Astrocyte of the spinal cord (primary cell): Measurements from ENCODE around the gene ACOT11.

ENCODE experiments used
- DNase-seq: peaks from one replicate; pipeline ENCODE4 v3.0.0; 2011; ENCODE audit warnings: low read depth, low spot score
- H3K4me3 ChIP-seq: 2 replicates; pipeline ENCODE4 v1.5.1; 2011; ENCODE audit warnings: low read depth, mild to moderate bottlenecking, low read length, moderate library complexity
- CTCF ChIP-seq: IDR thresholded peaks from 2 replicates; pipeline ENCODE4 v1.5.1; 2012; ENCODE audit warnings: low read depth, mild to moderate bottlenecking, low read length, inconsistent platforms
- in situ Hi-C: cut with HindIII; loops from 2 replicates; pipeline ENCODE4 v1.10.0; 2017; ENCODE audit warnings: low sequenced_read_pairs

Gene ACOT11

DNA sequence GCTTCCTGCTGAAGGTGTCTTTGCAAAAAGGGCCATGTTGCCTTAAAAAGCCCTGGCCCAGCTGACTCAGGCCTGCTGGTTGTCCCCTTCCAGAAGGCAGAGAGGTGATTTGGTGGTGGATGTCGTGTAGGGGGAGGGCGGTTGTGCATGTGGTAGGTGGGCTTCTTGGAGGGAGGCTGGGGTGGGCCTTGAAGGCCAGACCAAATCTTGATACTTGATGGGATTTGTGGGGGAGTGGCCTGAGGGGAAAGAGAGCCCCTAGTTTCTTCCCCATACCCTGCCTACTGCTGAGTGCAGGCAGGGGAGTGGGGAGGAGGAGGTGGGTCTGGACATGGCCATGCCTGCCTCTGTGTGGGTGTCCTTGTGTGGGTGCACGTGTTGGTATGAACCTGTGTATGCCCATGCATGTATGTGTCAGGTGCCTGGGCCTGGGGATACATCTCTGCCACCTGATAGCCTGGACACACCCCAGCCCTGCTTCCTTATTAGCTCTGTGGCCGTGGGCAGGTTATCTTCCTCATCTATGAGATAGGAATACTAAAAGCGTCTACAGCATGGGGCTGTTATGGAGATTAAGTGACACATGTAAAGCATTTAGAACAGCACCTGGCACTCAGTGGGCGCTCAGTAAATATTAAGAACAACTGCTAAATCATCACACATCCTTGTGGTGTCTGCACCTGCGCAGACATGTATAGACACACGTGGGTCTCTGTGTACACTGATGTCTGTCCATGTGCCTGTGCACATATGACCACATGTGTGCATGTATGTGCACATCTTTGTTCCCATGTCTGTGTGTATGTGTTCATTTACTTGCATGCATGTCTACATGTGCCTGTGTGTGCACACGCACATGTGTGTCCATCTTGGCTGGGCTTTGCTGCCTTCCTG, 58.3 kb downstream of the ACOT11 start:
- H3K4me3 ChIP-seq: no peak overlapping the region
- no peak for DNase-seq
- no peak for TF ChIP-seq CTCF
- in situ Hi-C loops: no loop called here

DNA sequence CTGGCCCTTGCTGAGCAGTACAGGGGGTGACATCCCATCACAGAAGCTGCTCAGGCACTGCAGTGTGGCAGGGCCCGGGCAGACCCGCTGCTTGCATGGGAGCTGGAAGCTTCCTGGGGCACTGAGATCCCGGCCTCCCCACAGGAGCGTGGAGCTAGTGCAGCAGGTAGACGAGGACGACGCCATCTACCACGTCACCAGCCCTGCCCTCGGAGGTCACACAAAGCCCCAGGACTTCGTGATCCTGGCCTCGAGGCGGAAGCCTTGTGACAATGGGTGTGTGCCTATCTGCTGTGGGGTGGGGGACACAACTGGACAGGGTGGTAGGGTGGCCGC, 58.9 kb downstream of the ACOT11 start:
- DNase-seq: no peak
- no peak overlapping the region for H3K4me3 ChIP-seq
- in situ Hi-C loops: no loop called here
- no peak for TF ChIP-seq CTCF

GRCh38 chr1:54607821-54608565, 60.0 kb downstream of the ACOT11 start:
- no peak overlapping the region for H3K4me3 ChIP-seq
- in situ Hi-C loops: no loop called here
- no peak for TF ChIP-seq CTCF
- no peak for DNase-seq

DNA sequence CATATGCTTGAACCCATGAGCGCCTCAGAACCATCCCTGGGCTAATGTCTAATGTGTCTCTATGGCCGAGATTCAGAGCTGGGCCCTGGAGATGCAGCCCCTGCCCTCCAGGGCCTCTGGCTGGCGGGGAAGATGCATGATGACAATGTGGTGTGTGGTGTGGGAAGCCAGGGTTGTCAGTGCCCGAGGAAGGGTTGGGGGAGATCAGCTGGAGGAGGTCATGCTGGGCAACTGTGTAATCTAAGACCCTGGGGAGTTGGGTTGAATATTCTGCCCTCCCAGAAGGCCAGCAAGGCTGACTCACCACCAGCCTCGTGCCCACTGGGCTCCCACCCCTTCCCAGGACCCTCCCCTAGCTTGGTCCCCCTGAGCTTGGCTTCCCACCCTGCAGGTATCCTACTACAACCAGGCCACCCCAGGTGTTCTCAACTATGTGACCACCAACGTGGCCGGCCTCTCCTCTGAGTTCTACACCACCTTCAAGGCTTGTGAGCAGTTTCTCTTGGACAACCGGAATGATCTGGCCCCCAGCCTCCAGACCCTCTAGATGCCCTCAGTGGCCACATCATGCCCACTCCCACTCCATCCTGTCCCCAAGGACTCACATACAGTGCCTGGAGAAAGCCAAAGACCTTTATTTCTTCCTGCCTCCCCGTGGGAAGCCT, 60.7 kb downstream of the ACOT11 start:
- in situ Hi-C loops: no loop called here
- no peak overlapping the region for H3K4me3 ChIP-seq
- no peak for DNase-seq
- TF ChIP-seq CTCF: no peak

GRCh38 chr1:54609301-54609921, 61.4 kb downstream of the ACOT11 start:
- in situ Hi-C loops: no loop called here
- TF ChIP-seq CTCF: no peak
- H3K4me3 ChIP-seq: no peak overlapping the region
- no peak for DNase-seq

- in situ Hi-C loops: no loop called here
- peak; percentile 9 for DNase-seq
- no peak overlapping the region for H3K4me3 ChIP-seq
- no peak for TF ChIP-seq CTCF
These were observed 62.0 kb downstream of the ACOT11 start for GRCh38 chr1:54610048-54610447.
